Measurements from ENCODE around the gene NAA10. TPM values are rescaled to one million over a fixed set of nuclear protein-coding genes. Genes with fewer than 3 reads are reported as not detected.

NAA10 gene
- total RNA-seq, 1 experiment from 2014 or later = 107 TPM

DNA sequence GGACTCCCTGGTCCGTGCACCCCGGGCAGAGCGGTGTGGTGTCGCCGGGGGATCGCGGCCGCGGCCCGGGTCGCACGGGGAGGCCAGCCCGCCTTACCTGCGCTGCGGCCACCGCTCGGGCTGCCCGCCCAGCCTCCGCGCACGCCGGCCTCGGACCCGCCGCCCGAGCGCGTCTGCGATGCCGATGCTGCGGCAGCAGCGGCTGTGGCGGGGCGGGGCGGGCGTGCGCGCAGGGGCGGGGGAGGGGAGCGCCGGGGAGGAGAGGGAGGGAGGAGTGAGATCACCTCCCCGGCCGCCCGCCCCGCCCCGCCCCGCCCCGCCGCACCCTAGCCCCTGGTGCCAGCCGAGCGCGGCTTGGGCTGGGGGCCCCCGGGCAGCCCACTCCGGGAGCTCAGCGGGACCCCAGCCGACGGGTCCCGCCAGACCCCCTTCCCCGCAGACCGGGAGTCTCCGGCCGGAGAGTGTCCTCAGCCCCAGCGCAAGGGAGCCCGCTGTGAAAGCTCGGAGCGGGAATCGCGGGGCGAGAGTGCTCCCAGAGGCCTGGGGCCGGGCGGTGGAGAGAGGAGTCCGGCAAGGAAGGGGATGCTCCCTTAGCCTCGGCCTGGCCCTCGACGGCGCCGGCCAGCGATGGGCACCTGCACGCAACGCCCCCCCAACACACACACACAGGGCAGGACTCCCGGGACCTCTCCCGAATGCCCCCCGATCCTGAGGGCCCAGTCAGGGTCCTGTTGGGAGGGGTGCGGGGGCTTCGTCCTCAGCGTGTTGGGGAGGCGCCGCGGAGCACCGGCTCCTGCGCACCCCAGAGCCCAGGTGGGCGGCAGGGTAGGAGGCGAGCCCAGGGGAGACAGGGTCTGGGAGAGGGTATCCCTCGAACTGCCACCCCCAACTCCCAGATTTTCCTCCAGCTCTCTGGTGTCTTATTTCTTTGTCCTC lies 48.6 kb downstream of the NAA10 start, which contains the start of gene L1CAM:
L1CAM (minus strand) TSS at position 206 of the 936 bp plus-strand sequence. CDS start 10,337 bp downstream, outside the sequence.
- ChIA-PET POLR2A (interaction anchor here (0.6 to 1.5 kb wide), 4 partner anchors 23 to 237 kb away, joined by 3 to 5 read pairs (median 4); no protein-coding TSS in a partner anchor), CTCF (interaction anchor here (0.9 to 2.9 kb wide), 8 partner anchors 11 to 217 kb away, joined by 3 to 15 read pairs (median 5); no protein-coding TSS in a partner anchor)
- TF ChIP-seq MLX (CRISPR knock-in tag; IDR thresholded peaks at IDR 0.05) (no peak), TEAD4 (CRISPR knock-in tag; IDR thresholded peaks at IDR 0.05) (no peak), MXD4 (CRISPR knock-in tag; IDR thresholded peaks at IDR 0.05; ENCODE audit: borderline replicate concordance) (no peak), ZNF263 (CRISPR knock-in tag; IDR thresholded peaks at IDR 0.05; ENCODE audit: low read depth) (peak; percentile 95), HMGA2 (CRISPR knock-in tag; IDR thresholded peaks at IDR 0.05) (no peak)
- Mint-ChIP-seq H3K27me3 (ENCODE audit: low read depth) (peaks cover 10% of the 10 kb centered on the region), H3K4me1 (peaks cover 24% of the 10 kb centered on the region), H3K27ac (no peak within 1 kb of the TSS), H3K4me3 (peak within 1 kb of the TSS; percentile 68), H3K36me3 (no peaks in the 10 kb centered on the region), H3K9me3 (no peaks in the 10 kb centered on the region)
- ATAC-seq (peak; percentile 19), DNase-seq (ENCODE audit: low spot score) (peak; percentile 49)

DNA sequence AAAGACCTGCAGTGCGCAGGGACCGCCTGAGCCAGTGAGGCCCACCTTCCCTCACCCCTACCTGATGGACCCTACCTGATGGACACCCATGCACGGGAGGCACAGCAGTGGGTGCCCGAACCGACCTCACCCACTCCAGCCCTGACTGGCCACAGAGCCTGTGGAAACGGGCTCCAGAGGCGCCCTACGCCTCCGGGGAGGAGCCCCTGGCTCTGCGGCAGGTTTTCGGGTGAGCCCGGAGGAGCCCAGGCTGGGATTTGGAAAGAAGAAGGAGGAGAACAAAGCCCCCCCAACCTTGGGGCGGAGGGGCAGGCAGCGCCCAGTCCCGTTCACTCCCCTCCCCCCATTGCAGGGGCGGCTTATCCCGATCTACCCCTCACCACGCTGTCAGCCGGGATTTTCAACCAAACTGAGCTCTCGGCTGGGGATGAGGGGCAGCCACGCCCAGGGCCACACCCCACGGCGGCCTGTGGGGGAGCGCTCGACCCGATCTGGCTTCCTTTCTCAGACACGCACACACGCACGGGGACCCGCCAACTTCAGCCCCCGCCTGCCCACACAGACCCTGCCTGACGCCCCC lies 49.5 kb downstream of the NAA10 start:
- H3K9me3 Mint-ChIP-seq = no peaks in the 10 kb centered on the region
- no peak overlapping the region for H3K27ac Mint-ChIP-seq
- H3K4me1 Mint-ChIP-seq = peaks cover 29% of the 10 kb centered on the region
- no peak for ATAC-seq
- H3K4me3 Mint-ChIP-seq = peak overlapping the region; percentile 65
- no peak for DNase-seq (ENCODE audit: low spot score)
- POLR2A ChIA-PET = no interaction called here
- peaks cover 10% of the 10 kb centered on the region for H3K27me3 Mint-ChIP-seq (ENCODE audit: low read depth)
- no peaks in the 10 kb centered on the region for H3K36me3 Mint-ChIP-seq
- CTCF ChIA-PET = interaction anchor here (1.0 to 2.9 kb wide), 9 partner anchors 12 to 119 kb away, joined by 3 to 15 read pairs (median 4); partner anchors contain the start of genes ARHGAP4 and RENBP
- TF ChIP-seq PRDM15 (CRISPR knock-in tag; IDR thresholded peaks at IDR 0.05) = peak; percentile 85
- TF ChIP-seq SMAD3 (CRISPR knock-in tag; IDR thresholded peaks at IDR 0.05; ENCODE audit: borderline replicate concordance) = no peak
- TF ChIP-seq NR1H2 (CRISPR knock-in tag; IDR thresholded peaks at IDR 0.05) = no peak
- no peak for TF ChIP-seq NR3C1 (CRISPR knock-in tag; conservative IDR thresholded peaks at IDR 0.05; ENCODE audit: low read depth)
- no peak for TF ChIP-seq TEAD4 (CRISPR knock-in tag; IDR thresholded peaks at IDR 0.05)

DNA sequence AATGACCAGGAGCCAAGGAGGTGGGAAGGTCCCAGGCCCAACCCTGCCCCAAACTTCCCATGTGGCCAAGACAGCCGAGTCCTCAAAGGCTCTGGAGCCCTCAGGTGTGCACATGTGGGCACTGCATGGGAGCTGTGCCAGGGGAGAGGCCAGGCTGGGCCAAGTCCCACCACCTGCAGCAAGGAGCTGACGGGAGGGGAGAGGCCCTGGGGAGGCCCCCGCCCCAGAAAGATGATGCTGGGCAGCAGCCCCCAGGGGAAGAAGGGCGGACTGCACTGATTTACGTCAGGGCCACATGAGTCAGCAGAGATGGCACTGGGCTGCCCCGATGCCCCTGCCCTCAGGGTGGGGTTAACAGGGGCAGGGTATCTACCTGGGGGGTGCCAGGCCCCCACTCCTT lies 50.2 kb downstream of the NAA10 start:
- TF ChIP-seq, protein P1, sequence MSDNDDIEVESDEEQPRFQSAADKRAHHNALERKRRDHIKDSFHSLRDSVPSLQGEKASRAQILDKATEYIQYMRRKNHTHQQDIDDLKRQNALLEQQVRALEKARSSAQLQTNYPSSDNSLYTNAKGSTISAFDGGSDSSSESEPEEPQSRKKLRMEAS (CRISPR knock-in tag; IDR thresholded peaks at IDR 0.05) = 0 out of 2 replicates have a peak, but pooled peaks have one; percentile 5
- TF ChIP-seq ZNF263 (CRISPR knock-in tag; IDR thresholded peaks at IDR 0.05; ENCODE audit: low read depth) = no peak
- no peak for TF ChIP-seq PRDM15 (CRISPR knock-in tag; IDR thresholded peaks at IDR 0.05)
- TF ChIP-seq RORB (CRISPR knock-in tag; IDR thresholded peaks at IDR 0.05) = no peak
- H3K27me3 Mint-ChIP-seq (ENCODE audit: low read depth) = peaks cover 10% of the 10 kb centered on the region
- no peaks in the 10 kb centered on the region for H3K9me3 Mint-ChIP-seq
- no peaks in the 10 kb centered on the region for H3K36me3 Mint-ChIP-seq
- ChIA-PET POLR2A (no interaction called here), CTCF (interaction anchor here (1.0 to 2.4 kb wide), 8 partner anchors 11 to 119 kb away, joined by 3 to 12 read pairs (median 4); partner anchors contain the start of genes ARHGAP4 and RENBP)
- ATAC-seq (peak; percentile 22; the same call in 1 of the 2 replicates), DNase-seq (ENCODE audit: low spot score) (no peak)
- H3K4me3 Mint-ChIP-seq = peak overlapping the region; percentile 65
- peaks cover 35% of the 10 kb centered on the region for H3K4me1 Mint-ChIP-seq
- H3K27ac Mint-ChIP-seq = no peak overlapping the region
